ENCODE results near the gene MMP27. TPM values are rescaled to one million over a fixed set of nuclear protein-coding genes. Genes with fewer than 3 reads are reported as not detected.

The MMP27 gene
- total RNA-seq, 1 experiment from 2014 or later = not detected

DNA sequence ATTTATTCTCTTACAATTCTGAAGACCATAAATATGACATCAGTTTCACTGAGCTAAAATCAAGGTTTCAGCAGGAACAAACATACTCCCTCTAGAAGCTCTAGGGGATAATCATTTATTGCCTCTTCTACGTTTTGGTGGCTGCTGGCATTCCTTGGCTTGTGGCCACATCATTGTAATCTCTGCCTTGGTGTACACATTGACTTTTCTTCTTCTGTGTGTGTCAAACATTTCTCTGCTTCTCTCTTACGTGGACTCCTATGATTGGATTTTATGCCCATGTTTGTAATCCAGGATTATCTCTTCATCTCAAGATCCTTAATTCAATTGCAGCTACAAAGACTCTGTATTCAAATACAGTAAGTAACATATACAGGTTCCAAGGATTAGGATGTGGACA, 50.0 kb downstream of the MMP27 start:
- ChIA-PET RAD21 (ENCODE audit: low non-redundant PET in 1 of 2, low total read pairs in 2 of 2, uncharacterized antibody in 2 of 2, unreplicated experiment in 2 of 2) (no interaction called here), CTCF (interaction anchor here (1.4 kb wide), 1 partner anchor 11 kb away, joined by 6 read pairs; no protein-coding TSS in a partner anchor)

More for the DNA sequence above, 50.0 kb downstream of the MMP27 start:
- no peak for ATAC-seq
- H3K4me1 ChIP-seq (ENCODE audit: control insufficient read depth in 1 of 2, insufficient read depth in 2 of 2, low read length in 2 of 2) = peaks cover 0 to 9% of the 10 kb centered on the region in 2 experiments; a peak in 1 of 4 replicates
- no TSS peak for BruUV-seq (replicated peaks)
- DNase-seq (ENCODE audit: low read depth, low spot score) = no peak
- H3K79me2 ChIP-seq (ENCODE audit: insufficient read depth, low read length) = no peaks in the 10 kb centered on the region
- no peak overlapping the region for H3K9ac ChIP-seq (ENCODE audit: low read length)
- no peak overlapping the region for H3K4me2 ChIP-seq (ENCODE audit: low read length)
- H3K9me2 ChIP-seq (ENCODE audit: insufficient read depth) = no peaks in the 10 kb centered on the region
- H3K27ac ChIP-seq (ENCODE audit: low read depth, low read length) = no peak overlapping the region
- no peaks in the 10 kb centered on the region for H4K20me1 ChIP-seq (ENCODE audit: insufficient read depth)
- POLR2A ChIA-PET = no interaction called here
- no peak overlapping the region for H2AFZ ChIP-seq (ENCODE audit: low read depth, low read length, poor library complexity, severe bottlenecking)
- no peaks in the 10 kb centered on the region for H3K36me3 ChIP-seq (ENCODE audit: control insufficient read depth in 1 of 2, insufficient read depth in 2 of 2, low read length in 2 of 2)
- TF ChIP-seq RAD21 (IDR thresholded peaks at IDR 0.05; ENCODE audit: low read depth) = no peak
- TF ChIP-seq, protein P1, sequence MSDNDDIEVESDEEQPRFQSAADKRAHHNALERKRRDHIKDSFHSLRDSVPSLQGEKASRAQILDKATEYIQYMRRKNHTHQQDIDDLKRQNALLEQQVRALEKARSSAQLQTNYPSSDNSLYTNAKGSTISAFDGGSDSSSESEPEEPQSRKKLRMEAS (IDR thresholded peaks at IDR 0.05) = no peak
- TF ChIP-seq, protein P2, sequence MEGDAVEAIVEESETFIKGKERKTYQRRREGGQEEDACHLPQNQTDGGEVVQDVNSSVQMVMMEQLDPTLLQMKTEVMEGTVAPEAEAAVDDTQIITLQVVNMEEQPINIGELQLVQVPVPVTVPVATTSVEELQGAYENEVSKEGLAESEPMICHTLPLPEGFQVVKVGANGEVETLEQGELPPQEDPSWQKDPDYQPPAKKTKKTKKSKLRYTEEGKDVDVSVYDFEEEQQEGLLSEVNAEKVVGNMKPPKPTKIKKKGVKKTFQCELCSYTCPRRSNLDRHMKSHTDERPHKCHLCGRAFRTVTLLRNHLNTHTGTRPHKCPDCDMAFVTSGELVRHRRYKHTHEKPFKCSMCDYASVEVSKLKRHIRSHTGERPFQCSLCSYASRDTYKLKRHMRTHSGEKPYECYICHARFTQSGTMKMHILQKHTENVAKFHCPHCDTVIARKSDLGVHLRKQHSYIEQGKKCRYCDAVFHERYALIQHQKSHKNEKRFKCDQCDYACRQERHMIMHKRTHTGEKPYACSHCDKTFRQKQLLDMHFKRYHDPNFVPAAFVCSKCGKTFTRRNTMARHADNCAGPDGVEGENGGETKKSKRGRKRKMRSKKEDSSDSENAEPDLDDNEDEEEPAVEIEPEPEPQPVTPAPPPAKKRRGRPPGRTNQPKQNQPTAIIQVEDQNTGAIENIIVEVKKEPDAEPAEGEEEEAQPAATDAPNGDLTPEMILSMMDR (IDR thresholded peaks at IDR 0.05 in 2 of 3, conservative IDR thresholded peaks at IDR 0.05 in 1 of 3; ENCODE audit: borderline replicate concordance in 1 of 3, insufficient read depth in 1 of 3, low read depth in 2 of 3, low read length in 2 of 3) = no peak
- TF ChIP-seq, protein P3, sequence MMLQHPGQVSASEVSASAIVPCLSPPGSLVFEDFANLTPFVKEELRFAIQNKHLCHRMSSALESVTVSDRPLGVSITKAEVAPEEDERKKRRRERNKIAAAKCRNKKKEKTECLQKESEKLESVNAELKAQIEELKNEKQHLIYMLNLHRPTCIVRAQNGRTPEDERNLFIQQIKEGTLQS (IDR thresholded peaks at IDR 0.05) = no peak
- no peak for TF ChIP-seq TCF7L2 (IDR thresholded peaks at IDR 0.05; ENCODE audit: borderline replicate concordance, extremely low read depth, insufficient read depth, insufficient read length)
- no peak for TF ChIP-seq SIN3A (IDR thresholded peaks at IDR 0.05; ENCODE audit: low read depth)
- no peak for TF ChIP-seq POLR2AphosphoS5 (IDR thresholded peaks at IDR 0.05; ENCODE audit: low read depth, low read length)
- no peak for TF ChIP-seq ZFX (IDR thresholded peaks at IDR 0.05)
- TF ChIP-seq CBX3 (IDR thresholded peaks at IDR 0.05; ENCODE audit: low read depth) = no peak
- no peak for TF ChIP-seq SP1 (IDR thresholded peaks at IDR 0.05; ENCODE audit: low read depth)
- TF ChIP-seq EZH2phosphoT487 (IDR thresholded peaks at IDR 0.05; ENCODE audit: borderline replicate concordance) = no peak
- no peak for TF ChIP-seq ELF1 (IDR thresholded peaks at IDR 0.05; ENCODE audit: borderline replicate concordance, low read depth)
- no peak for TF ChIP-seq ZNF274 (IDR thresholded peaks at IDR 0.05; ENCODE audit: low read depth, low read length)
- no peak for TF ChIP-seq YY1 (IDR thresholded peaks at IDR 0.05; ENCODE audit: extremely low read depth, insufficient replicate concordance, low read depth, low read length)
- TF ChIP-seq, protein P4, sequence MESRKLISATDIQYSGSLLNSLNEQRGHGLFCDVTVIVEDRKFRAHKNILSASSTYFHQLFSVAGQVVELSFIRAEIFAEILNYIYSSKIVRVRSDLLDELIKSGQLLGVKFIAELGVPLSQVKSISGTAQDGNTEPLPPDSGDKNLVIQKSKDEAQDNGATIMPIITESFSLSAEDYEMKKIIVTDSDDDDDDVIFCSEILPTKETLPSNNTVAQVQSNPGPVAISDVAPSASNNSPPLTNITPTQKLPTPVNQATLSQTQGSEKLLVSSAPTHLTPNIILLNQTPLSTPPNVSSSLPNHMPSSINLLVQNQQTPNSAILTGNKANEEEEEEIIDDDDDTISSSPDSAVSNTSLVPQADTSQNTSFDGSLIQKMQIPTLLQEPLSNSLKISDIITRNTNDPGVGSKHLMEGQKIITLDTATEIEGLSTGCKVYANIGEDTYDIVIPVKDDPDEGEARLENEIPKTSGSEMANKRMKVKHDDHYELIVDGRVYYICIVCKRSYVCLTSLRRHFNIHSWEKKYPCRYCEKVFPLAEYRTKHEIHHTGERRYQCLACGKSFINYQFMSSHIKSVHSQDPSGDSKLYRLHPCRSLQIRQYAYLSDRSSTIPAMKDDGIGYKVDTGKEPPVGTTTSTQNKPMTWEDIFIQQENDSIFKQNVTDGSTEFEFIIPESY (IDR thresholded peaks at IDR 0.05; ENCODE audit: extremely low read depth, insufficient replicate concordance, low read length) = no peak
- no peak for TF ChIP-seq FOSL1 (IDR thresholded peaks at IDR 0.05; ENCODE audit: low read depth)
- TF ChIP-seq EZH2 (IDR thresholded peaks at IDR 0.05) = no peak
- TF ChIP-seq EGR1 (IDR thresholded peaks at IDR 0.05; ENCODE audit: low read depth) = no peak
- TF ChIP-seq POLR2A (IDR thresholded peaks at IDR 0.05; ENCODE audit: borderline replicate concordance, extremely low read depth, insufficient read depth, insufficient read length) = no peak
- TF ChIP-seq CEBPB (IDR thresholded peaks at IDR 0.05; ENCODE audit: low read depth) = no peak
- peaks cover 0 to 7% of the 10 kb centered on the region in 2 experiments; a peak in 1 of 4 replicates for H3K9me3 ChIP-seq (ENCODE audit: control insufficient read depth in 1 of 2, insufficient read depth in 1 of 2, low read depth in 1 of 2, low read length in 2 of 2)
- no peak overlapping the region for H3K4me3 ChIP-seq (replicated peaks in 1 of 2; ENCODE audit: low read depth in 1 of 2, low read length in 2 of 2)
- intact Hi-C loops (cut with micrococcal nuclease) = no loop called here
- H3K27me3 ChIP-seq (ENCODE audit: insufficient read depth, low read length) = no peaks in the 10 kb centered on the region
